HT1080 (cell line): ENCODE results near the gene ZNF396. TPM values are rescaled to one million over a fixed set of nuclear protein-coding genes. Genes with fewer than 3 reads are reported as not detected.
A peak's percentile ranks its signal among the peaks of the same experiment; 100 is the strongest.

Source experiments
- DNase-seq: peaks from one replicate; pipeline ENCODE4 v3.0.0-alpha.2; 2015; ENCODE audit warnings: low read depth
- polyA plus RNA-seq, 2 experiments: library from polyadenylated mRNA; depleted of rRNA; stranded (reverse); fragments of >200 nt; gene quantifications; 2 replicates each; pipeline ENCODE4 v1.2.3, GENCODE V29; 2015
- total RNA-seq: library from RNA; depleted of rRNA; stranded (reverse); fragments of >200 nt; shearing (Covaris generic); gene quantifications from 2 replicates; pipeline ENCODE4 v1.2.3, GENCODE V29; 2014; rRNA removed

Gene ZNF396
- total RNA-seq = not detected in 2 replicates
- polyA plus RNA-seq (2015; cell fraction: cytosol; rRNA removed) = 0.23 and 0.34 TPM in 2 replicates
- 0.27 TPM in 1 of 2 replicates, not detected in the other for polyA plus RNA-seq (2015; cell fraction: nucleus; rRNA removed)

GRCh38 chr18:35376742-35377695 lies at the start of gene ZNF396:
TSS of gene ZNF396 (minus strand) at chr18:35377337. CDS start at chr18:35374292, 3,045 bp downstream.
- no peak for DNase-seq

DNA sequence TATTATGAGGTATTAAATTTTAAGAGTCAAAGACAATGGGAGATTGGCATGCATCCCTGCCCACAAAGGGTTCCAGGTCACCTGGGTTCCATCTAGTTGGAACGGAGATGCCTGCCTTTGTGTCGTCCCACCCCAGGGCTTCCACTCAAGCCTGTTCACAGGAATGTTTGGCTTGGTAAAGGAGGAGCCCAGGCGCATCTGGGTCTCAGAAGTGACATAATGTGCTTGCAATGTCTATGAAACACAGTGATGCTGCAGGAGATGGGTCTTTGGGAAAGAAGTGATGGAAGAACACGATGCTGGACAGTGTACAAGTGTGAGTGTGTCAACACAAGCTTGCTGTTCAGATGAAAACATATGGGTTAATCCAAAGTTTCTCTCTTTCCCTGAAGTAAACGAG lies 49.6 kb upstream of the ZNF396 start:
- no peak for DNase-seq

GRCh38 chr18:35424356-35424755 lies 47.2 kb upstream of the ZNF396 start:
- no peak for DNase-seq

GRCh38 chr18:35422237-35422636 lies 45.1 kb upstream of the ZNF396 start:
- DNase-seq = no peak

GRCh38 chr18:35418610-35419009 lies 41.5 kb upstream of the ZNF396 start:
- DNase-seq = no peak

- DNase-seq = no peak
Measured at GRCh38 chr18:35417223-35417622, 40.1 kb upstream of the ZNF396 start.

GRCh38 chr18:35415511-35416073 lies 38.5 kb upstream of the ZNF396 start:
- no peak for DNase-seq

GRCh38 chr18:35413163-35413511 lies 36.0 kb upstream of the ZNF396 start:
- DNase-seq = no peak

DNA sequence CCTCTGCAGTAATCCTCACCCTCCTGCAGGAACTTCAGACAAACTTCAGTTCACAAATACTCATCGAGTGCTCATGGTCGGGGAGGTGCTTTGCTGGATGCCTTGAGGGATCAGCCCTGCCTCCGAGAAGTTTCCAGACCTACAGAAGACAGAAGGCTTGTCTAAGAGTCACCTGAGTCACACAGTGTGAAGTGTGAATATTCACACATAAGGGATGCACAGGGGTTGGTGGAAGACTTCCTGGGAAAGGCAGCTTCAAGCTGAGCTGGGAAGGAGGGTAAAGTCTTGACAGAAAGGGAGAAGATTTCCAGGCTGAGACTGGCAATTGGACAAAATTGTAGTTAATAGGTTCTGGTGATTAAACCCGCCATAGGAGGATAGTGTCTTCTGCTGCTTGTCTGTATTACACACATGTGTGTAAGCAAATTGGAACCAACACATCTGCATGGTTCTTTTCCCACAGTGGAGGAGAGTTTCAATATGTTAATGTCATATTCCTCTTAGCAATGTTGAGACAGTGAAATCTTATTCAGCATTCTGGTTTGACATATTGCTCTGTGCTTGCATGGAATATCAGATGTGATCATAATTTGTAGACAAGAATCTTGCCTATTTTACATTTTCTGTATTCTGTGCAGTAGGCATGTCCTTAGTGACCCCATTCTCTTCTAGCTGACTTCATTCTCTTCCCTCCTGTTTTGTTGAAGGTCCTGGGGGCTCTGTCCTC lies 34.7 kb upstream of the ZNF396 start:
- DNase-seq = no peak

GRCh38 chr18:35410561-35410960 lies 33.4 kb upstream of the ZNF396 start:
- DNase-seq = no peak

DNA sequence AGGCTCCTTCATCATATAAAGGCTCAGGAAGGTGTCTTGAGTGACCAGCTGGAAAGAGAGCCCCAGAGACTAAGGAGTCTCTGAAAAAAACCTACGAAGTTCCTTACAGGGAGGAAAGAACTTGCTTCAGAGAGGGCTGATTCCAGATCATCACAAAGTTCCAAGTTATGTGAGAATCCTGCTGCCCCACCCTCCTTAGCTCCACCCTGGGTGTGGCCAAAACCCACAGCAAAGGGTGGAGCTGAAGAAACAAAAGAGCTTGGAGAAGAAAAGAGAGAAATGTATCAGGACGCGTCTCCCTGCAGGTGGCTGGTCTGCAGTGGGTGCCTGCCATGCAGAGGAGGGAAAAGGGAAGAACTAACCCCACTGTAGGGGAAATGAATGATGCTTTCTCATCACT lies 32.8 kb upstream of the ZNF396 start:
- DNase-seq = no peak

DNA sequence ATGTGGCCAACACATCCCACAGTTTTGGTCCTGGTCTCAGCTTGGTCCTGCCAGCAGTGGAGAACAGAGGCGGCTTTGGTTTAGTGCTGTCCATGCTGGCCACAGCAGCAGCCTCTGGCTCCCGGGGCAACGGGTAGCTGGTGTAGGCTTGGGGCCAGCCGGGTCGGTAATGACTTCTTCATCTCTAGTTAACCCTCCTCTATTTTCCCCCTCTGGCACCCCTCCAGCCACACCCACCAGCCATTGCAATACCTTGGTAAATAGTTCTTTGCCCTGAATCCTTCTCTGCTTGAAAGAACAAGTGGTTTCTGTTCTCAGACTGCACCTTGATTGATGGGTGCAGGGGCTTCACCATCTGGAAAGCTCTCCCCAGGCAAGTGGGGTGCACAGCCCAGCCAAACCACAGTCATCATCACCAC lies 31.7 kb upstream of the ZNF396 start:
- no peak for DNase-seq

GRCh38 chr18:35407871-35408481 lies 30.8 kb upstream of the ZNF396 start:
- peak; percentile 72 for DNase-seq

DNA sequence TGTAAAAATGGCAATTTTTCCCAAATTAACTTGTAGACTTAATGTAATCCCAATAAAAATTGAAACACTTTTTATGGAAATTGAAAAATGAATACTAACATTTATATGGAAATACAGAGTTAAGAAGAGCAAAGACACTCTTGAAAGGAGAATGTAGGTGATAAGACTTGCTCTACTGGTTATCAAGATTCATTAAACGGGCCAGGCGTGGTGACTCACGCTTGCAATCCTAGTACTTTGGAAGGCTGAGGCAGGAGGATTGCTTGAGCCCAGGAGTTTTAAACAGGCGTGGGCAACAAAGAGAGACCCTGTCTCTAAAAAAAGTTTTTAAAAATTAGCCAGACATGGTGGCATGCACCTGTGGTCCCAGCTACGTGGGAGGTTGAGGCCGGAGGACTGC lies 29.5 kb upstream of the ZNF396 start:
- no peak for DNase-seq

GRCh38 chr18:35397976-35398375 lies 20.8 kb upstream of the ZNF396 start:
- DNase-seq = no peak

DNA sequence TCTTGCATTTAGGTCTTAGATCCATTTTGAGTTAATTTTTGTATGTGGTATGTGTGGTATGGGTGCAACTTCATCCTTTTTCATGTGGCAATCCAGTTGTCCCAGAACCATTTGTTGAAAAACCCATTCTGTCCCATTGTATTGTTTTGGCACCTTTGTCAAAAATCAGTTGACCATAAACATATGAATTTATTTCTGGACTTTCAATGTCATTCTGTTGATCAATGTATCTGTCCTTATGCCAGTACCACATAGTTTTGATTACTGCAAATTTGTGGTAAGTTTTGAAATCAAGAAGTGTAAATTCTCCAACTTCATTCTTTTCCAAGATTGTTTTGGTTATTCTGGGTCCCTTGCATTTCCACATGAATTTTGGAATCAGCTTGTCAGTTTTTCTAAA lies 16.6 kb upstream of the ZNF396 start:
- no peak for DNase-seq

- no peak for DNase-seq
Measured at GRCh38 chr18:35392375-35392774, 15.2 kb upstream of the ZNF396 start.

GRCh38 chr18:35390951-35391700 lies 14.0 kb upstream of the ZNF396 start:
- DNase-seq = no peak

DNA sequence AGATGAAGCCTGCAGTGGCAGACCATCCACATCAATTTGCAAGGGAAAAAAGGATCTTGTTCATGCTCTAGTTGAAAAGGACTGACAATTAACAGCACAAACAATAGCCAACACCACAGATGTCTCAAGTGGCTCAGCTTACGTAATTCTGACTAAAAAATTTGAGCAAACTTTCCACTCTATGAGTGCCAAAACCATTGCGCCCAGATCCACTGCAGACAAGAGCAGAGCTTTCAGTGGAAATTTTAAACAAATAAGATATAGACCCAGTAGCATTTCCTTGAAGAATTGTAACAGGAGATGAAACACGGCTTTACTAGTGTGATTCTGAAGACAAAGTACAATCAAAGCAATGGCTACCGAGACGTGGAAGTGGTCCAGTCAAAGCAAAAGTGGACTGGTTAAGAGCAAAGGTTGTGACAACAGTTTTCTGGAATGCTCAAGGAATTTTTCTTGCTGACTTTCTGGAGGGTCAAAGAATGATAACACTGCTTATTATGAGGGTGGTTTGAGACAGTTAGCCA lies 12.0 kb upstream of the ZNF396 start:
- no peak for DNase-seq

DNA sequence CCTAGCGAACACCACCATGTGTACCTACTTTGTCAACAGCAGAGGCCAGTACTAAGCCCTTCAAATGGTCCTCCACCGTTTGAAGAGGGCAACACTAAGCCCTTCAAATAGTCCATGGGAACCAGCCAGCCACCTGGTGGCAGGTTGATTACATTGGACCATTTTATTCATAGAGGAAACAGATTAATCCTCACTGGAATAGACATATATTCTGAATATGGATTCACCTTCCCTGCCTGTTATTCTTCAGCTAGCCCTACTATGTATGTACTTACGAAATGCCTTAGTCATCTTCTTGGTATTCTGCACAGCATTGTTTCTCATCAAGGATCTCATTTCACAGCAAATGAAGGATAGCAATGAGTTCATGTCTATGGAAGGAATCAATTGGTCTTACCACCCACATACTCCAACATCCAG lies 10.0 kb upstream of the ZNF396 start:
- DNase-seq = no peak
